GM18868 (cell line): Measurements from ENCODE around the gene KRTAP12-3.
"Not testable (repeated sequence)": the region's sequence is repeated elsewhere in the genome, so short reads cannot be mapped to it uniquely, and the experiment has no call there.

Source experiments
- ATAC-seq: cut with Tn5 transposase; IDR thresholded peaks from one replicate; pipeline ENCODE4 v1.9.1; 2021; ENCODE audit warnings: mild to moderate bottlenecking, moderate library complexity; ENCODE audit not compliant: unreplicated experiment

KRTAP12-3 gene

GRCh38 chr21:44627181-44627822 lies 30.4 kb upstream of the KRTAP12-3 start:
- not testable (repeated sequence) for ATAC-seq

- not testable (repeated sequence) for ATAC-seq
Observed at GRCh38 chr21:44627831-44628233, 29.9 kb upstream of the KRTAP12-3 start.

GRCh38 chr21:44628707-44629391 lies 28.9 kb upstream of the KRTAP12-3 start:
- no peak for ATAC-seq

- no peak for ATAC-seq
Observed at GRCh38 chr21:44630440-44630839, 27.3 kb upstream of the KRTAP12-3 start.

GRCh38 chr21:44632067-44632466 lies 25.7 kb upstream of the KRTAP12-3 start:
- ATAC-seq: no peak

GRCh38 chr21:44636209-44637017 lies 21.3 kb upstream of the KRTAP12-3 start:
- no peak for ATAC-seq

GRCh38 chr21:44637018-44637850 lies 20.5 kb upstream of the KRTAP12-3 start, which contains the start of gene KRTAP10-10:
Gene KRTAP10-10, plus strand, starts transcription at chr21:44637356. Its CDS starts 62 bp downstream, at chr21:44637418.
- no peak for ATAC-seq

- not testable (repeated sequence) for ATAC-seq
Observed at GRCh38 chr21:44637851-44638348, 19.8 kb upstream of the KRTAP12-3 start.

GRCh38 chr21:44638506-44639330 lies 19.0 kb upstream of the KRTAP12-3 start:
- ATAC-seq: not testable (repeated sequence)

- ATAC-seq: no peak
Observed at GRCh38 chr21:44639331-44639655, 18.4 kb upstream of the KRTAP12-3 start.

GRCh38 chr21:44640761-44641160 lies 17.0 kb upstream of the KRTAP12-3 start:
- ATAC-seq: no peak

GRCh38 chr21:44643741-44644310 lies 13.9 kb upstream of the KRTAP12-3 start:
- no peak for ATAC-seq

- no peak for ATAC-seq
Observed at GRCh38 chr21:44644878-44645277, 12.9 kb upstream of the KRTAP12-3 start.

GRCh38 chr21:44646366-44647221 lies 11.1 kb upstream of the KRTAP12-3 start, which contains the start of gene KRTAP10-11:
Gene KRTAP10-11, plus strand, starts transcription at chr21:44646414. Its CDS starts 45 bp downstream, at chr21:44646459.
- not testable (repeated sequence) for ATAC-seq

GRCh38 chr21:44647222-44647552 lies 10.5 kb upstream of the KRTAP12-3 start:
- no peak for ATAC-seq

- ATAC-seq: no peak
Observed at GRCh38 chr21:44648557-44649311, 9.0 kb upstream of the KRTAP12-3 start.

GRCh38 chr21:44649521-44650100 lies 8.1 kb upstream of the KRTAP12-3 start:
- ATAC-seq: no peak
